IPS DF 4.7 (cell line): ENCODE measurements around the gene PSMD6.

ENCODE experiments used
- DNase-seq: peaks from one replicate; pipeline ENCODE4 v3.0.0-alpha.2; 2013; ENCODE audit warnings: low spot score; ENCODE audit errors: extremely low read depth

PSMD6 gene

GRCh38 chr3:64046996-64047594, 23.8 kb upstream of the PSMD6 start:
- no peak for DNase-seq

DNA sequence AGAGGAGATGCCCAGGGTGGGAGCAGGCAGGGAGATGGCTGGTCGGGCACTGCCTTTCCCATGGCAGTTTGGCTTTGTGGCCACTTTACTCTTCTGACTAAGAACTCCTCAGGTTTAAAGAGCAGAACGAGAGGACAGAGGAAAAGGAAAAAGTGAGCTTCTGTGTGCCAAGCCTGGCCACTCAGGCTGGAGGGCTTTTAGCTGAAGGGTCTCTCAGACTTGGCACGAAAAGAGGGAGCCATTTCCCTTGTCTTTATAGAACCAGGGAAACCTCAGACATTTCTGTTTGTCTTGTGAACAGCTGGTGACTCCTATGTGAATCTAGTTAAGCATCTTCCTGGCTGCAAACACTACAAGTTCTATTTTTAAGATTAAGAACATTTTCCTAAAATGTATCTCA, 23.3 kb upstream of the PSMD6 start:
- no peak for DNase-seq

GRCh38 chr3:64042952-64043351, 19.7 kb upstream of the PSMD6 start:
- DNase-seq, result no peak

- no peak for DNase-seq
These were observed 16.9 kb upstream of the PSMD6 start for GRCh38 chr3:64039981-64040733.

GRCh38 chr3:64039332-64039731, 16.0 kb upstream of the PSMD6 start:
- no peak for DNase-seq

- DNase-seq, result no peak
These were observed 15.0 kb upstream of the PSMD6 start for GRCh38 chr3:64038253-64038767.

DNA sequence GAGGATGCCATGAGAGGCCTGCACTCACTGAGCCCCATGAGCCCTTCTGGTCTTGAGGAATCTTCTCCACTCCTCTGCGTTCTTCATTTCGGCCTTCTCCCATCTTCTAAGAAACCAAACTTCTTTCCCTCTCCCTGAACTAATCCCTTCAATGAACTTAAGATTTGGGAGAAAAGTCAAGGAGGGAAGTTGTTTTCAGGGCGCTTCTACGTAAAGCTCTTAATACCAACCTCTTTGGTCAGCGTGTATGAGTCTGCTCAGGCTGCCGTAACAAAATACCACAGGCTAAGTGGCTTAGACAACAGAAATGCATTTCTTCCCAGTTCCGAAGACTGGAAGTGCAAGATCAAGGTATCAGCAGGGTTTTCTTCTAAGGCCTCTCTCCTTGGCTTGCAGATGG, 13.8 kb upstream of the PSMD6 start:
- DNase-seq, result no peak

DNA sequence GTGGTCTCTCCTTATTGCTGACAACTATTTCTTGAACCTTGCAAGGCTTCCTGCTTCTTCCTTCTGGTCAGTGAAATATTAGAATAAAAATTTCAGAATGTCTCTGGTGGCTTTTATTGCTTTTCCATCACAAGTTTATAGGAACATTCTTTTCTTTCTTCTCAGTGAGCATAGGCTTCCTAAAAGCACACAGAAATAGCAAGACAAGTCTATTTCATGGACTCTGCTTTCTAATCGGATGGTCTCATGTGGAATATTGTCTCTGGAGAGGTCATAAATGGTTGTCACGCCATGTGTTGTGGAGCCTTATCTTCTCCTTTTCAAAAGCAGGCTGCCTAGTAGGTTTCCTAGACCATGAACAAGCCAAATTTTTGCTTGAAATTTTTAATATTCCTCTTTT, 9.8 kb upstream of the PSMD6 start:
- DNase-seq, result no peak

- no peak for DNase-seq
These were observed 8.5 kb upstream of the PSMD6 start for GRCh38 chr3:64031540-64032508.

- DNase-seq, result peak; percentile 90
These were observed 7.4 kb upstream of the PSMD6 start for GRCh38 chr3:64030741-64031140.

- DNase-seq, result no peak
These were observed 6.0 kb upstream of the PSMD6 start for GRCh38 chr3:64029287-64029686.

DNA sequence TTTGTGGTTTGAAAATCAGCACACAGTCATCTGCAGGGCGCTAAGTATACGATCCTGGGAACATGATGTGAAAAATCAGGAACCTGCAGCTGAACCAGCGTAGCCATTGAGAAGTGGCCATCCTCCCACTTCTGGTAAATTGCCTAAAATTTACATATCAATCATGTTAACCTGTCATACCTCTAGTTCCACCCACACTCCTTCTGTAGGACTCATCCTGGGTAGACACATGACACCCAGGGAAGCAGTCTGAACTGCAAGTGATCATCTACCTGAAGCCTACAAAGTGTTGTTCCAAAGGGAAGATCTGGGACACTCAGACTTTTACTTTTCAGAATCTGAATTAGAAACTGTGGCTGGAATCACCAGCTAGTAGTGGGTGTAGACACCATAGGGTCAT, 5.5 kb upstream of the PSMD6 start:
- DNase-seq, result no peak

- DNase-seq, result no peak
These were observed 4.4 kb upstream of the PSMD6 start for GRCh38 chr3:64027658-64028057.

- DNase-seq, result no peak
These were observed 3.1 kb upstream of the PSMD6 start for GRCh38 chr3:64026346-64026745.

DNA sequence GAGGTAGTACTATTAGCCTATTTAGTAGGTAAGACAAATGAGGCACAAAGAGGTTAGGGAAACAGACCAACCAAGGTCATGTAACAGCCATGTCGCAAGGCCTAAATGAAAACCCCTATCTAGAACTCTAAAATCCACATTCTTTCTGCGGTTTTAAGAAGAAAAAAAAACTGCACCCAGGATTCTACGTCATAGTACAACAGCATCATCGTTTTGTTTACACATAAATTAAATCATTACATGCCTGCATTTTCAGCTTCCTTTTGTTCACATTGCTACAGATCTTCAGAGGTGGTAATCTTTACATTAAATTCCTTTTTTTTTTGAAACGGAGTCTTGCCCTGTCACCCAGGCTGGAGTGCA, 548 bp upstream of the PSMD6 start:
- DNase-seq, result no peak

- DNase-seq, result no peak
These were observed 675 bp downstream of the PSMD6 start for GRCh38 chr3:64022451-64023186.

DNA sequence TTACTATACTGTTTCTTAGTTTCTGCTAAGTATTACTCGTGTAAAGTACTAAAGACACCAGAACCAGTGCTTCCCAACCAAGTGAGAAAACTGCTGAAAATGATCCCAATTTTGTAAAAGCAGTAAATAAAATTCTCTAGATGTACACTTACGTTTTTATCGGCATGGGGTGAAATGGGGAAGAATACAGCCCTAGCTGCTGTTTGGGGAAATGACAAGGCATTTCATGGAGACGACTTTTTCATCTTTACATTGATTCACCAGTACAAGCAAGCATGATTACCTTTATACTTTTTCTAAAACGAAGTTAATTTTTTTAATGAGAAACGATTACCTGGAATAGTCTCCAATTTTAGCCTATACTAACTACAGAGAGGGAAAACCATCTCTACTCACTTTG, 1.4 kb downstream of the PSMD6 start:
- DNase-seq, result no peak

DNA sequence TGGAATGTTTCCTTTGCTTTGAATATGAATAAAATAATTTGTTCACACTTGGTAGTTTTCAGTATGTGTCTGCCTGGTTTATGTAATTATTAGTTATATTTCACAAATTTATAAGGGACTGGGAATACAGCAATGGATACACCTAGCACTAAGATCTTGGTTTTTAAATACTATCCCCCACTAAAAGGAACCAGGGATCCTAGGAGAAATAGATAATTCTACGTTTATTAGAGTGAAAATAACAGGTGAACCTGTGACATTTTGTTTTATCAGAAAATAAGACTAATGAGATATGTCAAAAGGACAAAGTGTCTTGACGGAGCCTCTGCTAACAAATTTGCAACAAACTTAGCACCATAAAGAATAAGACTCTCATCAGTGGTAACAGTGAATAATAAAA, 3.4 kb downstream of the PSMD6 start:
- no peak for DNase-seq

DNA sequence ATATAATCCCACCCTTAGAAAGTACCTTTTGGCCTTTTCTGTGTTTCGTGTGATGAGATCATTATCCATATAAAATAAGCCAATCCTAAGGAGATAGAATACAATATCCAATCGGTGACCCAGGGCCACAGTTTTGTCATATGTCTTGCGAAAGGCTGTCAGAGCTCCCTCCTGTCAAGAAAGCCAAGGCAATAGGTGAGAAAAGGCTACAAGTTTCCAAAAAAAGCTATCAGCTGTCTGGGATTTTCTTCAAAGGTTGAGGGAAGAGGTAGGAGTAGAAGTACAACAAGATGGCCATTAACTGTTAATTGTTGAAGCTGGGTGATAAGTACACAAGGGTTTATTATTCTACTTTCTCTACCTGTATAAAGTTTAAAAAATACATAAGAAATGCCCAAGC, 4.0 kb downstream of the PSMD6 start:
- no peak for DNase-seq

GRCh38 chr3:64016941-64017620, 6.2 kb downstream of the PSMD6 start:
- no peak for DNase-seq

DNA sequence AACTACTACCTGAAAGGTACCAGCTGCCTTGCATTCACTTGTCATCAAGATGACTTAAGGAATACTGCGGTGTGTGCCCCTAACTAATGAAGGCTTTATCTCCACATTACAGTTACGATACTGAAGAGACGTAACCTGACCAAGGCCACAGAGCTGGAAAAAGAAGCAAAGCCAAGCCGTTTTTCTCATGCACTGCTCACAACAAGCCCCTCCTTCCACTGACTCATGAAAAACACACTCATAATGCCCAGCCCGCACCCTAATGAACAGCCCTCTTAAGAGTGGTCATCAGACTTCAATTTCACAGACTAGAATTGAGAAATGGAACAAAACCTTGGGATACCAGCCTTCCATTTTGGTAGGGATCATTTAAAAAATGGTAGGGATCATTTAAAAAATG, 11.6 kb downstream of the PSMD6 start:
- DNase-seq, result no peak
